ENCODE data around the gene TMPRSS13. TPM values are rescaled to one million over a fixed set of nuclear protein-coding genes. Genes with fewer than 3 reads are reported as not detected.
"Not testable (repeated sequence)": the region's sequence is repeated elsewhere in the genome, so short reads cannot be mapped to it uniquely, and the experiment has no call there.

Gene TMPRSS13
- total RNA-seq (2014; rRNA removed; shearing (Covaris generic)) (not detected in 2 replicates), polyA plus RNA-seq (2016; fragmentation: Nextera tagmentation; extraction: Ambion mirVana) (not detected in 2 replicates)

DNA sequence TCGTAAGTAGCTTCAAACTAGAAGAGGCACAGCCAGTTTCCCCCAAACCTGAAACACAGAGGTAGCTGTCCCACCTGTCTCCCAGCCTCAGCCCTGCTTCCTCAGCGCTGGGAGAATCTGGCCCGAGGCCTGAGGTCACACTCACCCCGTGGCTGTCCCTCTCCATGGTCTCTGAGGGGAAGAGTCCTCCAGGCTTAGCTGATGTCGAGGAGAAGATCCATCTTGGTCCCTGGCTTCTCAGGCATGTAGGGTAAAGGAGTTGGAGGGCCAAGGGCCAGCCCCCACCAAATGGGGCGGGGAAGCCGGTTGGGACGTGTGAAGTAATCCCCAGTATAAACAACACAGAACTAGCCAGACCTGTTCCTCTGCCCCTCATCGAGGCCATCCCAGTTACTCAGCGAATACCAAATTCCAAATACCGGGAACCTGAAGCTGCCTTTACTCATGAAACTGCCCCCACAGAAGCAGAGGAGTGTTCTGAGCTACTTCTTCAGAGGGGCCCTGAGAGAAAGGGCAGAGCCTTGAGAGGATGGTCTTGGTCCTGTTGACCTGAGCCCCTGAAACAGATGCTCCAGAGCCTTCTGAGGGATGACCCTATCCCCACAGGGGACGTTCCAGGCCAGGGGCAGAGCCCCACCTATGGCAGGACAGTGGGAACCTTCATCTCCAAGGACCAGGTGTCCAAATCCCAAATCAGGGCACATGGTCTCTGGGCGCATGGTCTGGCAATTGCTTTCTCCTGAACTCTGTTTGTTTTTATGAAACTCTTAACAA is at the start of gene TMPRSS13:
TSS of gene TMPRSS13 (minus strand) at position 261 of the 774 bp plus-strand sequence. CDS start at position 166, 95 bp downstream.
- no peak within 1 kb of the TSS for H2AFZ ChIP-seq
- H3K4me3 ChIP-seq = no peak within 1 kb of the TSS
- H3K9ac ChIP-seq = no peak within 1 kb of the TSS
- H3F3A ChIP-seq (ENCODE audit: insufficient read depth) = no peaks in the 10 kb centered on the region
- 40 to 44% methylated on average over 13 of the region's 13 CpGs for WGBS, 2 experiments (ENCODE audit: low coverage in 1 of 2, low lambda C conversion rate in 2 of 2, missing lambda C conversion rate in 2 of 2)
- H3K9me2 ChIP-seq (ENCODE audit: insufficient read depth) = no peaks in the 10 kb centered on the region
- no peaks in the 10 kb centered on the region for H3K36me3 ChIP-seq (ENCODE audit: low read depth)
- H3K9me3 ChIP-seq (ENCODE audit: low read depth) = no peaks in the 10 kb centered on the region
- H3K4me2 ChIP-seq (ENCODE audit: unreplicated experiment) = no peak within 1 kb of the TSS
- H3K79me2 ChIP-seq (ENCODE audit: insufficient read depth) = no peaks in the 10 kb centered on the region
- no peak within 1 kb of the TSS for H3K27ac ChIP-seq
- peaks cover 11% of the 10 kb centered on the region; the same call in 1 of the 2 replicates for H3K27me3 ChIP-seq (replicated peaks; ENCODE audit: insufficient read depth)
- no peak for DNase-seq
- H4K20me1 ChIP-seq (ENCODE audit: insufficient read depth) = no peaks in the 10 kb centered on the region
- no peaks in the 10 kb centered on the region for H3K4me1 ChIP-seq (ENCODE audit: insufficient read depth)
- TF ChIP-seq EZH2phosphoT487 (IDR thresholded peaks at IDR 0.05; ENCODE audit: insufficient read depth, low read depth) (no peak), EZH2 (IDR thresholded peaks at IDR 0.05; ENCODE audit: insufficient read depth, poor library complexity, severe bottlenecking) (no peak)
- in situ Hi-C loops (cut with MboI) = no loop called here

DNA sequence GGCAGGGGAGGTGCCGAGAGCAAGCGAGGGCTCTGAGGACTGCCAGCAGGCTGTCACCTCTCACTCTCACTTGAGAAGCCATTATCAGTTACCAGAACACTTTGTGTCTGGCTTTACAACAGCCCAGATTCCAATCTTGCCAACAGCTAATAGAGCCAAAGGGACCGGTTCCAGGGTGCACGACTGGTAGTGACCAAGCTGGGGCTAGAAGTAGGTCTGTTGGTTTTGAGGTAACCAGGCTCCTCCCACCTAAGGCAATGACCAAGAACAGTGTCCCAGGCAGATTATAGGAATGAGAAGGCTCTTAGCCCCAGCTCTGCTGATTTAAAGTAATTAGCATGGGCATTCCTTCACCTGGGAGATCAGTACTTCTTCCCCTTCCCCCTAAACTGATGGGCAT is 49.8 kb upstream of the TMPRSS13 start:
- Histone ChIP-seq H3K9me2 (ENCODE audit: insufficient read depth) (no peaks in the 10 kb centered on the region), H4K20me1 (ENCODE audit: insufficient read depth) (no peaks in the 10 kb centered on the region), H3K9ac (no peak overlapping the region), H3K36me3 (ENCODE audit: low read depth) (no peaks in the 10 kb centered on the region), H3K79me2 (ENCODE audit: insufficient read depth) (no peaks in the 10 kb centered on the region), H3K4me1 (ENCODE audit: insufficient read depth) (no peaks in the 10 kb centered on the region), H2AFZ (no peak overlapping the region), H3K27me3 (replicated peaks; ENCODE audit: insufficient read depth) (peaks cover 7% of the 10 kb centered on the region), H3K9me3 (ENCODE audit: low read depth) (no peaks in the 10 kb centered on the region), H3K27ac (no peak overlapping the region), H3K4me2 (ENCODE audit: unreplicated experiment) (no peak overlapping the region), H3F3A (ENCODE audit: insufficient read depth) (no peaks in the 10 kb centered on the region), H3K4me3 (no peak overlapping the region)
- WGBS, 2 experiments (ENCODE audit: low coverage in 1 of 2, low lambda C conversion rate in 2 of 2, missing lambda C conversion rate in 2 of 2) = 50 to 55% methylated on average over 3 to 4 of the region's 4 CpGs
- DNase-seq = no peak
- TF ChIP-seq EZH2phosphoT487 (IDR thresholded peaks at IDR 0.05; ENCODE audit: insufficient read depth, low read depth) (no peak), EZH2 (IDR thresholded peaks at IDR 0.05; ENCODE audit: insufficient read depth, poor library complexity, severe bottlenecking) (no peak)
- in situ Hi-C loops (cut with MboI) = no loop called here

DNA sequence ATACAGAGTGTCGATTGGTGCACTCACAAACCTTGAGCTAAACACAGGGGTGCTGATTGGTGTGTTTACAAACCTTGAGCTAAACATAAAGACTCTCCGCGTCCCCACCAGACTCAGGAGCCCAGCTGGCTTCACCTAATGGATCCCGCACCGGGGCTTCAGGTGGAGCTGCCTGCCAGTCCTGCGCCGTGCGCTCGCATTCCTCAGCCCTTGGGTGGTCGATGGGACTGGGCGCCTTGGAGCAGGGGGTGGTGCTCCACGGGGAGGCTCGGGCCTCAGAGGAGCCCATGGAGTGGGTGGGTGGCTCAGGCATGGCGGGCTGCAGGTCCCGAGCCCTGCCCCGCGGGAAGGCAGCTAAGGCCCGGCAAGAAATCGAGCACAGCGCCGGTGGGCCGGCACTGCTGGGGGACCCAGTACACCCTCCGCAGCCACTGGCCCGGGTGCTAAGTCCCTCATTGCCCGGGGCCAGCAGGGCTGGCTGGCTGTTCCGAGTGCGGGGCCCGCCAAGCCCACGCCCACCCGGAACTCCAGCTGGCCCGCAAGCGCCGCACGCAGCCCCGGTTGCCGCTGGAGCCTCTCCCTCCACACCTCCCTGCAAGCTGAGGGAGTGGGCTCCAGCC is 49.2 kb upstream of the TMPRSS13 start:
- H3K36me3 ChIP-seq (ENCODE audit: low read depth); H3K27ac ChIP-seq; H3K9me3 ChIP-seq (ENCODE audit: low read depth); H4K20me1 ChIP-seq (ENCODE audit: insufficient read depth); H3F3A ChIP-seq (ENCODE audit: insufficient read depth); H3K9ac ChIP-seq; H3K27me3 ChIP-seq (replicated peaks; ENCODE audit: insufficient read depth); H3K9me2 ChIP-seq (ENCODE audit: insufficient read depth); H3K4me2 ChIP-seq (ENCODE audit: unreplicated experiment); H3K79me2 ChIP-seq (ENCODE audit: insufficient read depth); H2AFZ ChIP-seq; H3K4me1 ChIP-seq (ENCODE audit: insufficient read depth); in situ Hi-C loops (cut with MboI); H3K4me3 ChIP-seq; DNase-seq: not testable (repeated sequence)
- 77 to 80% methylated on average over 17 to 22 of the region's 36 CpGs for WGBS, 2 experiments (ENCODE audit: low coverage in 1 of 2, low lambda C conversion rate in 2 of 2, missing lambda C conversion rate in 2 of 2)

DNA sequence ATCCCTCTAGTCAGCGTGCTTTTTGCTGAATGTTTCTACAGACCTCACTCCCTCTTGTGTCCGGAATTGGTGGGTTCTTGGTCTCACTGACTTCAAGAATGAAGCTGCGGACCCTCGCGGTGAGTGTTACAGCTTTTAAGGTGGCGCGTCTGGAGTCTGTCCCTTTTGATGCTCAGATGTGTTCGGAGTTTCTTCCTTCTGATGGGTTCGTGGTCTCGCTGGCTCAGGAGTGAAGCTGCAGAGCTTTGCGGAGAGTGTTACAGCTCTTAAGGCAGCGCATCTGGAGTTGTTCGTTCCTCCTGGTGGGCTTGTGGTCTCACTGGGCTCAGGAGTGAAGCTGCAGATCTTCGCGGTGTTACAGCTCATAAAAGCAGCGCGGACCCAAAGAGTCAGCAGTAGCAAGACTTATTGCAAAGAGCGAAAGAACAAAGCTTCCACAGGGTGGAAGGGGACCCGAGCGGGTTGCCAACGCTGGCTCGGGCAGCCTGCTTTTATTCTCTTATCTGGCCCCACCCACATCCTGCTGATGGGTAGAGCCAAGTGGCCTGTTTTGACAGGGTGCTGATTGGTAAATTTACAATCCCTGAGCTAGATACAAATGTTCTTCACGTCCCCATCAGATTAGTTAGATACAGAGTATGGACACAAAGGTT is 48.5 kb upstream of the TMPRSS13 start:
- H3K36me3 ChIP-seq (ENCODE audit: low read depth); H2AFZ ChIP-seq; H3K27me3 ChIP-seq (replicated peaks; ENCODE audit: insufficient read depth); H3K27ac ChIP-seq; H4K20me1 ChIP-seq (ENCODE audit: insufficient read depth); H3K9ac ChIP-seq; H3K79me2 ChIP-seq (ENCODE audit: insufficient read depth); H3K4me2 ChIP-seq (ENCODE audit: unreplicated experiment); H3K4me3 ChIP-seq; H3K9me2 ChIP-seq (ENCODE audit: insufficient read depth); DNase-seq; H3F3A ChIP-seq (ENCODE audit: insufficient read depth); in situ Hi-C loops (cut with MboI); H3K9me3 ChIP-seq (ENCODE audit: low read depth); H3K4me1 ChIP-seq (ENCODE audit: insufficient read depth): not testable (repeated sequence)
- 36 to 38% methylated on average over 23 of the region's 23 CpGs for WGBS, 2 experiments (ENCODE audit: low coverage in 1 of 2, low lambda C conversion rate in 2 of 2, missing lambda C conversion rate in 2 of 2)
